OCI-M2 (cell line): ENCODE measurements around the gene SLC13A5.
"Not testable (repeated sequence)": the region's sequence is repeated elsewhere in the genome, so short reads cannot be mapped to it uniquely, and the experiment has no call there.

Experiments
- DNase-seq: peaks from one replicate; lab custom pipeline; 2025; ENCODE audit not compliant: unreplicated experiment; lab: John Stamatoyannopoulos, UW

SLC13A5 gene

GRCh38 chr17:6713130-6713917, at the start of gene SLC13A5:
TSS of gene SLC13A5 (minus strand) at chr17:6713369. CDS start at chr17:6713333, 36 bp downstream.
- DNase-seq, result no peak

GRCh38 chr17:6761779-6762178, 48.6 kb upstream of the SLC13A5 start:
- DNase-seq, result no peak

GRCh38 chr17:6757747-6758146, 44.6 kb upstream of the SLC13A5 start:
- no peak for DNase-seq

GRCh38 chr17:6756425-6757031, 43.4 kb upstream of the SLC13A5 start:
- no peak for DNase-seq

DNA sequence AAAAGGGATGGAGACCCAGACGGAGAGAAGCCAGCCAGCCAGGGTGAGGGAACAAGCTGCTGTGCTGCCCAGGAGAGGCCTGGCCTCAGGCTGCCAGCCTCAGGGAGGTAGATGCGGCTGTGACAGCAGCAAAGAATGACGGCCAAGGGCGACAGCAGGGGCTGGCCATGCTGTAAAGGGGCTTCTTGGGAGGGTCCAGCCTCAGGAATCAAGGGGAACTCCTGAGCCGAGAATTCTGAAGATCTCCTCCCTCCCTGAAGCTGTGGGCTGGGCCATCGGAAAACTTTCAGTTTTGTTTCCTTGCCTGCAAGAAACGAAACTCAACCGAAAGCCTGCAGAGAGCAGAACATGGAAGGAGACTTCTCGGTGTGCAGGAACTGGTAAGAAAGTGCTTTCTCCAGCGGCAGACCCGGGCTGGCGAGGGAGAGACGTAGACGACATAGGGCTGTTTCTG, 42.6 kb upstream of the SLC13A5 start, which contains the start of gene XAF1:
XAF1 (plus strand) TSS at position 316 of the 454 bp plus-strand sequence; CDS start at position 349, 33 bp downstream.
- no peak for DNase-seq

GRCh38 chr17:6755281-6755680, 42.1 kb upstream of the SLC13A5 start:
- DNase-seq, result no peak

- no peak for DNase-seq
Measured at GRCh38 chr17:6753546-6753945, 40.4 kb upstream of the SLC13A5 start.

DNA sequence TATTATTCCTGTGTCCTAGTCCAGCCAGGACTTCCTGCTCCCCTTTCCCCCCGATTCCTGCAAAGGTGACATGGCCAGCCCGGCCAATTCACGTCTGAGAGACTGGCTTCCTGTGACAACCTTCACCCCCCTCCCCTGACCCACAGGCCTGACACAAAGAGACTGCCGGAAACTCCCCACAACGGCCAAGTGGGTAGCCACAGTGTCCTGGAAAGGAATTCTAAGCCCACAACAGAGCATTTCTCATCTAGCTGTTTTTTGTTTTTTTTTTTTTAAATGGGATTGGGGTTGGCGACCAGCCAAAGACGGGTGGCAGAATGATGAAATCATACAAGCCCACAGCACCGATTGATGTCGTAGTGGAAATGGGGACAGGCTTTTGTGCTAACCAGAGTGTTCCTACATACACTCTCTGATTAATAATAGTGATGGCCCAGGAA, 39.9 kb upstream of the SLC13A5 start:
- DNase-seq, result no peak

GRCh38 chr17:6752068-6752909, 39.1 kb upstream of the SLC13A5 start:
- no peak for DNase-seq

DNA sequence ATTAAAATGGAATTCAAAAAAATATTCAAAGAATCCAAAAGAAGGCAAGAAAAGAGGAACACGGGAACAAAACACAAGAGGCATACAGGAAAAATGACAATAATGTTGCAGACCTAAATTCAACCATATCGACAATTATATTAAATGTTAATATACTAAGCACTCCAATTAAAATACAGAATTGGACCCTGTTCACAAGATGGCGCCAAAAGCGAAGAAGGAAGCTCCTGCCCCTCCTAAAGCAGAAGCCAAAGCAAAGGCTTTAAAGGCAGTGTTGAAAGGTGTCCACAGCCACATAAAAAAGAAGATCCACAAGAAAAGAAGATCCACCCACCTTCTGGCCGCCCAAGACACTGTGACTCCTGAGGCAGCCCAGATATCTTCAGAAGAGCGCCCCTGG, 36.4 kb upstream of the SLC13A5 start:
- DNase-seq, result no peak

- no peak for DNase-seq
Measured at GRCh38 chr17:6748617-6749016, 35.4 kb upstream of the SLC13A5 start.

DNA sequence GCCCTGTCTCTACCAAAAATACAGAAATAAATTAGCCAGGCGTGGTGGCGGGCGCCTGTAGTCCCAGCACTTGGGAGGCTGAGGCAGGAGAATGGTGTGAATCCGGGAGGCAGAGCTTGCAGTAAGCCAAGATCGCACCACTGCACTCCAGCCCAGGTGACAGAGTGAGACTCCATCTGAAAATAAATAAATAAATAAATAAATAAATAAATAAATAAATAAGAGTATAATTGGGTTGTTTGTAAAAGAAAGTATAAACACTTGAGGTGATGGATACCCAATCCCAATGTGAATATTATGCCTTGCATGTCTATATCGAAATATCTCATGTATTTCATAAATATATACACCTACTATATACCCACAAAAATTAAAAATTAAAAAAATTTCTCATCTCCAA, 33.5 kb upstream of the SLC13A5 start:
- not testable (repeated sequence) for DNase-seq

GRCh38 chr17:6729531-6729930, 16.4 kb upstream of the SLC13A5 start:
- DNase-seq, result no peak

DNA sequence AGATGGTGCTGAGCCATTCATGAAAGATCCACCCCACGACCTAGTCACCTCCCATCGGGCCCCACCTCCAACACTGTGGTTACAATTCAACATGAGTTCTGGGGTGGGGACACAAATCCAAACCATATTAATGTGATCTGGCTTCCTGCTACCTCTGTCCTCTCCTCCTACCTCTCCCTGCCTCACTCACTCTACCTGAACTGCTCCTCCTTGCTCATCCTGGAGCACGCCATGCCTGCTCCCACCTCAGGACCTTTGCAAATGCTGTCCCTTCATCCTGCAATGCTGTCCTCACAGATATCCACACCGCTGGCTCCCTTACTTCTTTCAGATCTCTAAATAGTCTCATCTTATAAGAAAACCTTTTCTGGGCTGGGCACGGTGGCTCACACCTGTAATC, 10.8 kb upstream of the SLC13A5 start:
- no peak for DNase-seq

DNA sequence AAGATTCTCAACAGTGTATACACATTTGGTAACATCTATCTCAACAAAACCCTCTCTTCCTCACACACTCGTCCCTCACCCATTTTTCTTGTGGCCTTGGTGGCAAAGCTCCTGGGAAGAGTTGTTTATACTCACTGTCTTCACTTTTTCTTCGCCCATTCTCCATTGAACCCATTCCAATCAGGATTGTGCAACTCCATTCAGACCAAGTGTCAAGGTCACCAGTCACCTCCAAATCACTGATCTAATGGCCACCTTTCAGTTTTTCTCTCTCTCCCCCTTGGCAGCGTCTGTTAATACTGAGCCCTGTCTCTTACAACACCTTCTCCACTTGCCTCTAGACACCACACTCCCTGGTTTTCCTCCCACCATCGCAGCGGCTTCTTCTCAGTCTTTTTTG, 8.6 kb upstream of the SLC13A5 start:
- DNase-seq, result no peak

GRCh38 chr17:6716736-6717135, 3.6 kb upstream of the SLC13A5 start:
- no peak for DNase-seq

DNA sequence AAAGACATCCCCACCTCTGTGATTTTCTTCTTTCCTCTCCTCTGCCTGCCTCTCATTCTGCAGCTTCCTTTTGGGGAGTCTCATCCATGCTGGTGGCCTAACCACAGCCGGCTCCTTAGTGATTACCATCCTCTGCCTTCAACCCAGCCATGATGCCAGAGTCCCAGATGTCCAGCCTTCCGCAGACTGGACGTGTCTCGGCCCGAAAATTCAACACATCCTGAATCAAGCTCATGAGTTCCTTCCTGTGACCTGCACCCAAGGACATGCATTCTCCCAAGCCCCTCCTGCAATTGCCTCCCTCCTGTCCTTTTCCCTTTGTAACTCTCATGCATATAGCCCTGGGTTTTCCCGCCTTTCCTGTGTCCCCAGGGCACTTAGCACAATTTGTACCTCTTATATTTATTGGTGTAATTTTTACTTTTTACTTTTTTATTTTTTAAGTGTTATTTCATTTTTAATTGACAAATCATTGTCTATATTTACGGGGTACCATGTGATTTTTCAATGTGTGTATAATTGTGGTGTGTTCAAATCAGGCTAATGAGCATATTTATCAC, 1.2 kb upstream of the SLC13A5 start:
- no peak for DNase-seq

- DNase-seq, result no peak
Measured at GRCh38 chr17:6713918-6714271, 726 bp upstream of the SLC13A5 start.

DNA sequence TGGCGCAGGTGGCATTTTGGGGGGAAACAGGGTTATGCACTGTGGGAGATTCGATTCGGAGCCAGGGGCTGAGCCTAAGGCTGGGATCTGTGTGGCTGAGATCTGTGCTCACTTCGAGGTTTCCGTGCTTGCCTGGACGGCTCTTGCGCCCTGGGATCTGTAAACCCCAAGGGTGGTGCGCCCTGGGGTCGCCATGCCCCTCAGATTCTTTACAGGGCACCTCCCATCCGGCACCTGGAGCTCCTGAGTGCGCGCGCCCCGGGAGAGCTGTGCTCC, 377 bp downstream of the SLC13A5 start:
- no peak for DNase-seq

GRCh38 chr17:6712058-6712853, 913 bp downstream of the SLC13A5 start:
- no peak for DNase-seq

- no peak for DNase-seq
Measured at GRCh38 chr17:6711681-6712057, 1.5 kb downstream of the SLC13A5 start.
